ENCODE measurements around the gene RNF150. TPM values are rescaled to one million over a fixed set of nuclear protein-coding genes. Genes with fewer than 3 reads are reported as not detected.
"Not testable (repeated sequence)": the region's sequence is repeated elsewhere in the genome, so short reads cannot be mapped to it uniquely, and the experiment has no call there.

RNF150 gene
- total RNA-seq, 1 experiment from 2014 or later: 2.7 TPM

DNA sequence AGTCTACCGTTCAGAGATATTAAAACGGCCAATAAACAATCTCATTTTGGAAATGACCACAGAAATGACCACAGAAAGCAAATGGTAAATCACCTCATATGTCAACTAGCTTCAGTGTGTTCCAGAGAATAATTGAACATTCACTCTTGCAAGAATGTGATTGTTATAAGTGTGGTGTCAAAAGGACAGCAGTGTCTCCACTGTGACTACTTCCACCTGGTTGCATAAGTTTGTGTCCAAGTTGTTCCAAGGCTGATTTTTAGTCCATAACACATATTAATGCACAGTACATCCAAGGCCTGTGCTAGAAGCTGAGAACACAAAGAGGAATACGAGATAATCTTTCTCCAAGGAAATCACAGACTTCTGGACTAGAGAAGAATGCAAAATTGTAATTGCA, 37.4 kb upstream of the RNF150 start:
- no TSS peak for BruUV-seq (replicated peaks)
- ChIA-PET CTCF (no interaction called here), POLR2A (ENCODE audit: low non-redundant PET) (no interaction called here)
- H3K4me3 ChIP-seq (ENCODE audit: low read depth, low read length, poor library complexity, severe bottlenecking): no peak overlapping the region
- no peak overlapping the region for H3K27ac ChIP-seq (ENCODE audit: low read depth, low read length, poor library complexity, severe bottlenecking)
- H3K9me3 ChIP-seq (ENCODE audit: low read depth, low read length, poor library complexity, severe bottlenecking): no peaks in the 10 kb centered on the region
- no peaks in the 10 kb centered on the region for H3K36me3 ChIP-seq (ENCODE audit: insufficient read depth, low read length, poor library complexity, severe bottlenecking)
- TF ChIP-seq, protein P1, sequence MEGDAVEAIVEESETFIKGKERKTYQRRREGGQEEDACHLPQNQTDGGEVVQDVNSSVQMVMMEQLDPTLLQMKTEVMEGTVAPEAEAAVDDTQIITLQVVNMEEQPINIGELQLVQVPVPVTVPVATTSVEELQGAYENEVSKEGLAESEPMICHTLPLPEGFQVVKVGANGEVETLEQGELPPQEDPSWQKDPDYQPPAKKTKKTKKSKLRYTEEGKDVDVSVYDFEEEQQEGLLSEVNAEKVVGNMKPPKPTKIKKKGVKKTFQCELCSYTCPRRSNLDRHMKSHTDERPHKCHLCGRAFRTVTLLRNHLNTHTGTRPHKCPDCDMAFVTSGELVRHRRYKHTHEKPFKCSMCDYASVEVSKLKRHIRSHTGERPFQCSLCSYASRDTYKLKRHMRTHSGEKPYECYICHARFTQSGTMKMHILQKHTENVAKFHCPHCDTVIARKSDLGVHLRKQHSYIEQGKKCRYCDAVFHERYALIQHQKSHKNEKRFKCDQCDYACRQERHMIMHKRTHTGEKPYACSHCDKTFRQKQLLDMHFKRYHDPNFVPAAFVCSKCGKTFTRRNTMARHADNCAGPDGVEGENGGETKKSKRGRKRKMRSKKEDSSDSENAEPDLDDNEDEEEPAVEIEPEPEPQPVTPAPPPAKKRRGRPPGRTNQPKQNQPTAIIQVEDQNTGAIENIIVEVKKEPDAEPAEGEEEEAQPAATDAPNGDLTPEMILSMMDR (conservative IDR thresholded peaks at IDR 0.05; ENCODE audit: low read depth, low read length): no peak
- TF ChIP-seq EZH2 (IDR thresholded peaks at IDR 0.05; ENCODE audit: borderline replicate concordance, low read depth, low read length, poor library complexity, severe bottlenecking): no peak
- no peak for DNase-seq (ENCODE audit: low spot score)
- H3K4me1 ChIP-seq (ENCODE audit: insufficient read depth, low read length, poor library complexity, severe bottlenecking): no peaks in the 10 kb centered on the region
- intact Hi-C loops (cut with micrococcal nuclease; ENCODE audit: unreplicated experiment): no loop called here
- no peaks in the 10 kb centered on the region for H3K27me3 ChIP-seq (replicated peaks; ENCODE audit: insufficient read depth, low read depth, low read length, poor library complexity)

DNA sequence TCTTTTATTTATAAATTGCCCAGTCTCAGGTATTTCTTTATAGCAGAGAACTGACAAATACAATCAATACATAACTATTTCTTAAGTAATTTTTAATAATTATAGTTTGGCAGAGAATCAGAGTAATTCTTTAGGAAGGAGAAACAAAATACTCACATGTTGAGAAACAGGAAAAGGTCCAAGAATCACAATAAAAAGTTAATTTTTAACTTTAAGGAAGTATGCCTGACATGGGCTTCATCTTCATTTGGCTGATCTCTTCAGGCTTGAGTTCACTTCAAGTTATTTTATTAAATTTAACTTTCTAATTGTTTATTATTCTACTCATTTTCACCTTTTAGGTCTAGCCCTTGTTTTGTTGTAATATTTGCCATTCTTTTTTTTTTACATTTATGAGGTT, 36.1 kb upstream of the RNF150 start:
- no peaks in the 10 kb centered on the region for H3K27me3 ChIP-seq (replicated peaks; ENCODE audit: insufficient read depth, low read depth, low read length, poor library complexity)
- H3K9me3 ChIP-seq (ENCODE audit: low read depth, low read length, poor library complexity, severe bottlenecking): no peaks in the 10 kb centered on the region
- ChIA-PET POLR2A (ENCODE audit: low non-redundant PET) (no interaction called here), CTCF (no interaction called here)
- H3K4me3 ChIP-seq (ENCODE audit: low read depth, low read length, poor library complexity, severe bottlenecking): no peak overlapping the region
- no TSS peak for BruUV-seq (replicated peaks)
- intact Hi-C loops (cut with micrococcal nuclease; ENCODE audit: unreplicated experiment): no loop called here
- no peaks in the 10 kb centered on the region for H3K36me3 ChIP-seq (ENCODE audit: insufficient read depth, low read length, poor library complexity, severe bottlenecking)
- no peak for DNase-seq (ENCODE audit: low spot score)
- TF ChIP-seq, protein P1 (conservative IDR thresholded peaks at IDR 0.05; ENCODE audit: low read depth, low read length): no peak
- no peak for TF ChIP-seq EZH2 (IDR thresholded peaks at IDR 0.05; ENCODE audit: borderline replicate concordance, low read depth, low read length, poor library complexity, severe bottlenecking)
- no peaks in the 10 kb centered on the region for H3K4me1 ChIP-seq (ENCODE audit: insufficient read depth, low read length, poor library complexity, severe bottlenecking)
- no peak overlapping the region for H3K27ac ChIP-seq (ENCODE audit: low read depth, low read length, poor library complexity, severe bottlenecking)

DNA sequence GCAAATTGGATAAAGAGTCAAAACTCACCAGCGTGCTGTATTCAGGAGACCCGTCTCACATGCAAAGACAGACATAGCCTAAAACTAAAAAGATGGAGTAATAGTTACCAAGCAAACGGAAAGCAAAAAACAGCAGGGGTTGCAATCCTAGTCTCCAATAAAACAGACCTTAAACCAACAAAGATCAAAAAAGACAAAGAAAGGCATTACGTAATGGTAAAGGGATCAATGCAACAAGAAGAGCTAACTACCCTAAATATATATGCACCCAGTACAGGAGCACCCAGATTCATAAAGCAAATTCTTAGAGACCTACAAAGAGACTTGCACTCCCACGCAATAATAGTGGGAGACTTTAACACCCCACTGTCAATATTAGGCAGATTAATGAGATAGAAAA, 31.7 kb upstream of the RNF150 start:
- H3K36me3 ChIP-seq (ENCODE audit: insufficient read depth, low read length, poor library complexity, severe bottlenecking); H3K27me3 ChIP-seq (replicated peaks; ENCODE audit: insufficient read depth, low read depth, low read length, poor library complexity); intact Hi-C loops (cut with micrococcal nuclease; ENCODE audit: unreplicated experiment); H3K9me3 ChIP-seq (ENCODE audit: low read depth, low read length, poor library complexity, severe bottlenecking); CTCF ChIA-PET; H3K4me3 ChIP-seq (ENCODE audit: low read depth, low read length, poor library complexity, severe bottlenecking); H3K4me1 ChIP-seq (ENCODE audit: insufficient read depth, low read length, poor library complexity, severe bottlenecking); POLR2A ChIA-PET (ENCODE audit: low non-redundant PET); BruUV-seq (replicated peaks); DNase-seq (ENCODE audit: low spot score); H3K27ac ChIP-seq (ENCODE audit: low read depth, low read length, poor library complexity, severe bottlenecking): not testable (repeated sequence)

DNA sequence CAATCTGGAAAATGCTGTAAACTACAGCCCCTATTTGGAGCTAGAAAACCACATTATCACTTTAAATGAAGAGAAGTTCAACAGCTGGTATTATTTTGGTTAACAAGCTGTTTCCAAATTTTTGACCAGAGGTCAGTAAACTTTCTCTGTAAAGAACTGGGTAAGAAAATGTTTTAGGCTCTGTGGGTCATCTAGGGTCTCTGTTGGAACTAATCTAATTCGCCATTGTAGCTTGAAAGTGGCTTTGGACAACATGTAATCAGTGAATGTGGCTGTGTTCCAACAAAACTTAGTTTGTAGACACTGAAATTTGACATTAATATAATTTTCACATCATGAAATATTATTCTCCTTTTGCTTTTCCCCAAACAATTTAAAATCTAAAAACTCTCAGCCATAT, 25.8 kb upstream of the RNF150 start:
- no TSS peak for BruUV-seq (replicated peaks)
- H3K36me3 ChIP-seq (ENCODE audit: insufficient read depth, low read length, poor library complexity, severe bottlenecking): no peaks in the 10 kb centered on the region
- H3K4me1 ChIP-seq (ENCODE audit: insufficient read depth, low read length, poor library complexity, severe bottlenecking): no peaks in the 10 kb centered on the region
- POLR2A ChIA-PET (ENCODE audit: low non-redundant PET): no interaction called here
- TF ChIP-seq, protein P1 (conservative IDR thresholded peaks at IDR 0.05; ENCODE audit: low read depth, low read length): no peak
- TF ChIP-seq EZH2 (IDR thresholded peaks at IDR 0.05; ENCODE audit: borderline replicate concordance, low read depth, low read length, poor library complexity, severe bottlenecking): no peak
- no peak overlapping the region for H3K4me3 ChIP-seq (ENCODE audit: low read depth, low read length, poor library complexity, severe bottlenecking)
- DNase-seq (ENCODE audit: low spot score): no peak
- H3K27me3 ChIP-seq (replicated peaks; ENCODE audit: insufficient read depth, low read depth, low read length, poor library complexity): no peaks in the 10 kb centered on the region
- CTCF ChIA-PET: no interaction called here
- intact Hi-C loops (cut with micrococcal nuclease; ENCODE audit: unreplicated experiment): loop anchor here (10.0 kb wide), 1 partner anchor 1926 kb away; no protein-coding TSS in a partner anchor
- H3K27ac ChIP-seq (ENCODE audit: low read depth, low read length, poor library complexity, severe bottlenecking): no peak overlapping the region
- no peaks in the 10 kb centered on the region for H3K9me3 ChIP-seq (ENCODE audit: low read depth, low read length, poor library complexity, severe bottlenecking)

Data from A673 (cell line).